Measurements from ENCODE around the gene MYADML2.
"Not testable (repeated sequence)": the region's sequence is repeated elsewhere in the genome, so short reads cannot be mapped to it uniquely, and the experiment has no call there.

The MYADML2 gene, protein sequence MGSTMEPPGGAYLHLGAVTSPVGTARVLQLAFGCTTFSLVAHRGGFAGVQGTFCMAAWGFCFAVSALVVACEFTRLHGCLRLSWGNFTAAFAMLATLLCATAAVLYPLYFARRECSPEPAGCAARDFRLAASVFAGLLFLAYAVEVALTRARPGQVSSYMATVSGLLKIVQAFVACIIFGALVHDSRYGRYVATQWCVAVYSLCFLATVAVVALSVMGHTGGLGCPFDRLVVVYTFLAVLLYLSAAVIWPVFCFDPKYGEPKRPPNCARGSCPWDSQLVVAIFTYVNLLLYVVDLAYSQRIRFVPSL

DNA sequence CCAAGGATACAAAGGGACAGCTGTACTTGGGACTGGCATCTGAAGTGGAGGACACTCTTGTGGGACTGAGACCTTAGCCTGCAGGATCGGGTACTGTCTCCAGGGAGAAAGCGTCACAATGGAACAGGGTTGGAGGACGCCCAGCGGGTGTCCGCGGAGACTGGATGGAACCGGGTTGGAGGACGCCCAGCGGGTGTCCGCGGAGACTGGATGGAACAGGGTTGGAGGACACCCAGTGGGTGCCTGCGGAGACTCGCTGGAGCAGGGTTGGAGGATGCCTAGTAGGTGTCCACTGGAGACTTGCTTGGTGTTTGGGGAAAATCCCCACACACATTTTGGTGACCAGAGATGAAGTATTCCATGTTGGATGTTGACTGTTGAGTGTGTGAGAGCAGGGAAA is at the start of gene MYADML2:
Gene MYADML2 (minus strand): TSS at position 45 of the 400 bp plus-strand sequence. CDS start 5,492 bp downstream, outside the sequence.
- DNase-seq (ENCODE audit: low read depth in 2 of 3, low spot score in 1 of 3) = no peak

DNA sequence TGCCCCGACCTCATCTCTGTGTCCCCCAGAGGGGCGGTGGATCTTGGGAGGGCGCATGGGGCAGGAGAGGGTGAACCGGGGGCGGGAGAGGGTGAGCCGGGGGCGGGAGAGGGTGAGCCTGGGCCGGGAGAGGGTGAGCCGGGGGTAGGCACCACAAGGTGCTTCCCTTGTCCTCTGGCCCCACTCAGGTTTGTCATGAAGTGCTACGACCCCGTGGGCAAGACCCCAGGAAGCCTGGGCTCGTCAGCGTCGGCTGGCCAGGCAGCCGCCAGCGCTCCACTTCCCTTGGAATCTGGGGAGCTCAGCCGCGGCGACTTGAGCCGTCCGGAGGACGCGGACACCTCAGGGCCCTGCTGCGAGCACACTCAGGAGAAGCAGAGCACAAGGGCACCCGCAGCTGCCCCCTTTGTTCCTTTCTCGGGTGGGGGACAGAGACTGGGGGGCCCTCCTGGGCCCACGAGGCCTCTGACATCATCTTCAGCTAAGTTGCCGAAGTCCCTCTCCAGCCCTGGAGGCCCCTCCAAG is 49.3 kb upstream of the MYADML2 start:
- DNase-seq (ENCODE audit: low read depth in 2 of 3, low spot score in 1 of 3) = no peak

DNA sequence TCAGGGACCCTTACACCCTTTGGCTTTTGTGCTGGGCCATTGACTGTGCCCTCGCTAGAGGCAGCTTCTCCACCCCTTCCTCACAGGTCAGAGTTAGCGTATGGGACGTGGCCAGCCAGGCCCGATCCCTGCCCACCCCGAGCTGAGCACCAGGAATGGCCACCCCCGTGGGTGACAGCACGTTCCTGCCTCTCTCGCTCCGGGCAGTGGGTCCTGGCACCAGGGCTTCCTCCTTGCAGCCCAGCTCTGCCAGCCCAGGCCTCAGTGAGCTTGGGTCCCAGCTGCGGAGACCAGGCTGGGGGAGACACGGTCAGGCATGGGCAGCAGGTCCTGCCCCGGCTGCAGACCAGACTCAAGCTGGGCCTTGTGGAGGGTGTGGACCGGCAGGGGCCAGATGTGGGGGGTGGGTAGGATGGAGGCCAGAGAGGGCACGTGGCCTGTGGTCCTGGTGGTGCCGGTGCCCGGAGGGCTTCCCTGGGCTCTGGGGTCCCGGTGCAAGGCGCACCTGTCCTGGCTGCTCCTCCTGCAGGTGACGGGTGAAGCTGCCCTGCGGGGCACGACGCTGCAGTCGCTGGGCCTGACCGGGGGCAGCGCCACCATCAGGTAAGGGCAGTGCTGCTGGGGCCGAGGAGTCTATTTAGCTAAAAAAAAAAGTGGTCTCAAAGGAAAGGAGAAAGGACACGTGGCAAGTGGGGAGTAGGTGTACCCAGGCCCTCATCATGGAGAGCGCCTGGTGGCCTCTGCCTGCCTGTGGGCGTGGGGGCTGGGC is 48.6 kb upstream of the MYADML2 start:
- no peak for DNase-seq (ENCODE audit: low read depth in 2 of 3, low spot score in 1 of 3)

DNA sequence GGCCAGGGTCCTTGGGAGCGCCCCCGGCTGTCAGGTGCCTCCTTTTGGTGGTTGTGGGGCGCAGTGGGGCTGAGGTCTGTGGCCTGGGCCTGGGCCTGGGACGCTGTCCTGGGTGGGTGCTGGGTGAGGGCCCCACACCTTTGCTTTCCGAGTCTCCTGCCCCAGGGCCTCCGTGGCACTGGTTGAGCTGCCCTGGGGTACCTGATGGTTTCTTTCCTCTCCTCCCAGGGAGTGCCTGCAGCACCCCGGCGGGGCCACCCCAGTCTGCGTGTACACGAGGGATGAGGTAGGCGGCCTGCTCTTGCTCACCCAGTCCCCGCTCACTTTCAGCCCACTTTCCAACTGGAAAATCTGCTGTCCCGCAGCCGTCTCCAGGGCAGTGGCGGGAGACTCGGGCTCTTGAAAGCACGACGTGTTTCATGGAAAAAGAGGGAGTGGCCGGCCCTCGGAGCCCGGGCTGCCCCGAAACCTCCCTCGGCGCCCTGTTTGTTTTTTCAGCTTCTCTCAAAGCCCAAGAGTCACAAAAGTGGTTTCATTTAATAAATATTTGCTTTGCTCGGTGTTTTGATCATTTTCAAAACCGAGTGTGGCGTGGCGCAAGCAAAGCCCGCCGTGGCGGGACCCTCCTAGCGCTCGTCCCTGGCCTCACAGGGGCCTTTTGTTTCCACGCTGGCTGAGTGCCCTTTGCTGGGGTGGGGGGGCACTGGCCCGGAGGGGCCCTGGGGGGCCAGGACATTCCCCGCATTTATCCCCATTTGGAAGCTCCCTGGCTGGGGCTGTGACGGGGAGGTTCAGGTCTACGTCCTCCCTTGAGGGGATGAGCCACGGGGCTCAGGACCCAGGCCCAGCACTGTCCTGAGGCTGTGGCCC is 47.8 kb upstream of the MYADML2 start:
- no peak for DNase-seq (ENCODE audit: low read depth in 2 of 3, low spot score in 1 of 3)

DNA sequence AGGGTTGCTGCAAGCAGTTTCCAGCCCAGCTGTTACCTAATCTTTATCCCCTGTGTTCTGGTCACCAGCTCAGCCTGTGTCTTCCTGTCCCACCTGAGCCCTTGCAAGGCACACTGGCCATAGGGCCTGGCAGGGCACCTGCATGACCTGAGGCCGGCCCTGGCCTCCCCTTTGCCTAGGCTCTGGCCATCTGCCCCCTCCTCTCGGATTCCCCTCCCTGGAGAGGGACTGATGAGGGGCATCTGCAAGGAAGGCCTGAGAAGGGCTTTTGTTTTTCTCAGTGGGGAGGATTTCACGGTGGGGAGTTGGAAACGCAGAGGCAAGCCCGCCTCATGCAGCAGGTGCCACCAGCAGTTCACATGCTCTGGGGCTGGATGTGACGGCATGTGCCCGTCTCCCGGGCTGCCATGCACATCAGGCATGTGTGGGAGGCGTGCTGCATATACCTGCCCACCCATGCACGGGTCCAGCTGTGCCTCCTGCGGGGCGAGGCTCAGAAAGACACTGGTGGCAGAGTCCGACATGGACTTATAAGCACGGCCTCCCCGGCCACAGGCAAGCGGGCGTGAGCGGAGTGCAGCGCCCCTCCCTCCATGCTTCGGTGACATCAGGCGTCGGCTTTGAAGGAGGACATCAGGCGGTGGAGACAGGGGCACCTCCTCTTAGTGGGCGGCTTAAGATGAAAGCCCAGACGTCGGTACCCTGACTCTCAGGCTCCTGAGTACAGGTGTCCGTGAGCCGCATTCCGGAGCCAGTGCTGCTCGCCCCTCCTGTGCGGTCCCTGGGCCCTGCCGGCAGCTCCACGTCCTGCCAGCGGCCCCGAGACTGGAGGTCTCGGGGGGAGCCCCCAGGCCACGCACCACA is 46.9 kb upstream of the MYADML2 start:
- DNase-seq (ENCODE audit: low read depth in 2 of 3, low spot score in 1 of 3) = no peak

DNA sequence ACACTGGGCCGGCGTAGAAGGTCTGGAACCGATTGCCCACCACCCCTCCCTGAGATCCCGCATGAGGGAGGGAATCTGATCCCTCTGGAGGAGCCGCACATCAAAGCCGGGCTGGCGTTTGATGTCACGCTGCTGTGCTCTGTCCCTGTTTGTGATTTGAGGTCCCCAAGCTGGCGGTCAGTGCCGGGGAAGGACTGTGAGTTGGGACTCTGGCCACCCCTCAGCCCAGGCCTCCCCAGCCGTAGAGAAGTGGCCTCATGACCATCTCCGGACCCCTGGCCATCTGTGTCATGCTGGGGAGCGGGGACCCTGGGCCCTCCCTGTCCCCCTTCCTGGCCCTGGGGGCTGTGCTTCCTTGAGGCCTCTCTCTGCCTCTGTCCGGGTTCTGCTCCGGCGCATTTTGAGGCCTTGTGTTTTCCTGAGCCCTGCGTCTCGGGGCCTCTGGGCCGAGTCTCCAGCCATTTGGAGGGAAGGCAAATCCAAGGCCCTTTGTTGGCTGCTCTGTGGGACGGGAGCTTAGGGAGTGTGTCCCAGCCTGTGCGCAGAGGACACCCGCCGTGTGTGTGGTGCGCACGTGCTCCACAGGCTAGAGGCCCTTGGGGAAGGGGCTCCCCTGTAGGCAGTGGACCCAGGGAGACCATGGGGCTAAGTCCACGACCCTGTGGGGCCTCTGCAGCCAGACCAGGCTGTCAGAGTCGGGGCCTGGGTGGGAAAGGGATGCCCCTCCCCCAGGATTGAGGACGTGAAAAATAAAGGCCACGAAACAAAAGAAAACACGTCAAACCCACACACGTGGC is 45.5 kb upstream of the MYADML2 start:
- no peak for DNase-seq (ENCODE audit: low read depth in 2 of 3, low spot score in 1 of 3)

DNA sequence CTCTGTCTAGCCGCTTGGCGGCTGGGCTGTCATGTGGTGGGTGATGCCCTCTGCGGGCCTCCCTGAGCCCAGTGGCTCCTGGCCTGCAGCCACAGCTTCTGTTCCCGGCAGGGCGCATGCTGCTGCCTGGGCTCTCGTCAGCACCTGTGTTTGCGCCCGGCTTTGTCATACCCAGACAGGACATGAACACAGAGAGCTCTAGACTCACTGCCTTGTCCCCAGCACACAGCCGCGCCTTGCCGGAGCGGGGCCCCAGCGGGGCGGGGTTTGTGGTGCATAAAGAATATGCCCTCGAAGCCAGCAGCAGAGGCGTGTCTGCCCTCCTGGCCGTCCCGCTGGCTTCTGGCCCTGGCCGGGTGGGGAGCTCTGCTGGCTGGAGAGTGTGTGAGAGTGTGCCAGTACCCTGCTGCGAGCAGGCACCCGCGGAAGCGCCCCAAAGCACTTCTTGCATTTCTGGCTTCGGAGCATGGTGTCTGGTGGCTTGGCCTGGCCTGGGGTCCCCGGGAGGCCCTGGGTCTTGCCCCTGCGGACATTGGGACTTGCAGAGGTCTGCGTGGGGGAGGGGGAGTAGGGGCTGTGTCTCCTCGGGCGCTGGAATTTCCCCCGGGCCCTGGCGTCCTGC is 44.8 kb upstream of the MYADML2 start:
- DNase-seq (ENCODE audit: low read depth in 2 of 3, low spot score in 1 of 3) = no peak

DNA sequence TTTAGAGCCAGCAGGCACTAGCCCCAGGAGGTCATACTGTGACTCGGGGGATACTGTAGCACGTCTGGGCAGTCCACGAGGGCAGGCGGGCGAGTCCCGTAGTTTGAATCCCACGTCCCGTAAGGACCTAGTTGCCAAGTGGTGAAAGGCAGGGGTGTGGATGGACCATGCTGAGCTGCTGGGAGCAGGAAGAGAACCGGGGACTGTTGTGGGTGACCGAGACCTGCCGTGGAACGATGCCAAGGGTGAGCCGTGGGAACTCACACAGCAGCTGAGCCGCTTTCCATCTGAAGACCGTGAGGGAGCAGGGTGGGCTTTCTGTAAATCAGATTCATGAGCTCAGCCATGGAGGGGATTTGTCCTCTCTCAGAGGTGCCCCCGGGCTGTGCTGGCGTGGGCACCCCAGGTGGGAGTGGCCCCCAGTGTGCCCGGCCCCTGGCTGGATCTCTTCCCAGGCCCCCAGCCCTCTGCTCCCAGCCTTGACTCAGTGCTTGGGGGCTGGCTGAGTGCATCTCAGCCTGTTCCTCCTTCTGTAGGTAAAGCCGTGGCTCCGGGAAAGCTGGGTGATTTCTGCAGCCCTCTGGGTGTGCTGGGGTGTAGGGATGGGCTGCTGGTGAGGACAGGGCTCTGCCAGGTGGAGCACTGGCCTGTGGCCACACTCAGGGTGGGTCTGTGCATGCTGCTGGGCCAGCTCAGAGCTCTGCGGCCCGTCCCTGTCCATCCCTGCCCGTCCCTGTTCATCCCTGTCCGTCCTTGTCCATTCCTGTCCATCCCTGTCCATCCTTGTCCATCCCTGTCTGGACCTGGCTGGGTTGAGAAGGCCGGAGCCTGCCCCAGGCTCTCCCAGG is 44.0 kb upstream of the MYADML2 start:
- DNase-seq (ENCODE audit: low read depth in 2 of 3, low spot score in 1 of 3) = no peak

DNA sequence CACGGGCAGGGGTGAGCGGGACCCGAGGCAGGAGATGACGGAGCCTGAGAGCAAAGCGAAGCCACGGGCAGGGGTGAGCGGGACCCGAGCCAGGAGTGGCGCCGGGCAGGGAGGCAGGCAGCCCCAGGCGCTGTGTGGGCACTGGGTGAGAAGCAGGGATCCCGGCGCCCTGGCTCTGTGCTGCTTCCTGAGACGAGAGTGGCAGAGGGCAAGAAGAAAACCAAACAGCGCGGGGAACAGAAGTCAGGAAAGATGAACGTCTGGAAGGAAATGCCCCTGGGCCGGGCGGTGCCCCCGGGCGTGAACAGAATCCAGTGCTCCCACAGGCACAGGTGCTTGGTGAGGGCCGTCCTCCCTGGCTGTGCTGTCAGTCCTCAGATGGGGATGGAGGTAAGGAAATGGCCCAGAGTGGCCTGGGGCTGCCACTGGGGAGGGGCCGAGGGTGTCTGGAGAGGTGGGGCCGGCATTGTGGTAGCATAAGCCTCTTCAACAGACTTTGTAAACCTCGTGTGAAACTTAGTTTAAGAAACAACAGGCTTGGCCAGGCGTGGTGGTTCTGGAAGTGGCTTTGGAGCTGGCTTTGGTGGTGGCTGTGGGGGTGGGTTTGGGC is 40.2 kb upstream of the MYADML2 start:
- no peak for DNase-seq (ENCODE audit: low read depth in 2 of 3, low spot score in 1 of 3)

DNA sequence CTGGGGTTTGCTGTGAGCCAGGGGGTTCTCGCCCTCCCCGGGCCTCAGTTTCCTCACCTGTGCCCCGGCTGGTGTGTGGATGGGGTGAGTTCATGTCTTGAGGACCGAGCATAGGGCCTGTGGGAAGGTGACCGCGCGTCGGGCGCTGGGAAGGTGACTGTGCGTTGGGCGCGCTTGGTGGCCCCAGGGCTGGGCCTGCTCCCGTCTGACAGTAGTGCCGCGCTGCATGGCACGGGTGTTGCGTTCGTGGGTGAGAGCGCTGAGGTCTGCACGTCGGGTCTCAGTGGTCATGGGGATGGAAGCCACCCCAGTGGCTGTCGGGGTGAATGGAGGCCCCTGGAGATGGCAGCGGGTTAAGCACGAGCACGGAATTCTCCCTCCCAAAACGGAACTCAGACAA is 39.6 kb upstream of the MYADML2 start:
- DNase-seq (ENCODE audit: low read depth in 2 of 3, low spot score in 1 of 3) = no peak

DNA sequence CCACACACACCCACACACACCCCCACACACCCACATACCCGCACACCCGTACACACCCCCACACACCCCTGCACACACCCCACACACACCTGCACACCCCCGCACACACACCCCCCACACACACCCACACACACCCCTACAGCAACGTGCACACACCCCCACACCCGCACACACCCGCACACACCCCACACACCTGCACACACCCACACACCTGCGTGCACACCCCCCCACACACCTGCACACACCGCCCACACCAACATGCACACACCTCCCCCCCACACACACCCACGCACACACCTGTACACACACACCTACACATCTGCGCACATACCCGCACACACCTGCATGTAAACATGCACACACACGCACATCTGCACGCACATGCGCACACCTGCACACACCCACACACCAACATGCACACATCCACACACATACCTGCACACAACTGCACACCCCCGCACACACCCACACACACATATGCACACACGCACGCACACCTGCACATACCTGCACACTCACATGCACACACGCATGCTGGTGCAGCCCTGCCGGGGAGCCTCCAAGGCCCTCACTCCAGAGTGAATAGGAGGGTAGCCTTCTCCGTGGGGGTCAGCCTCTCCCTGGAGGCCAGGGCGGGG is 37.9 kb upstream of the MYADML2 start:
- DNase-seq (ENCODE audit: low read depth in 2 of 3, low spot score in 1 of 3) = no peak

DNA sequence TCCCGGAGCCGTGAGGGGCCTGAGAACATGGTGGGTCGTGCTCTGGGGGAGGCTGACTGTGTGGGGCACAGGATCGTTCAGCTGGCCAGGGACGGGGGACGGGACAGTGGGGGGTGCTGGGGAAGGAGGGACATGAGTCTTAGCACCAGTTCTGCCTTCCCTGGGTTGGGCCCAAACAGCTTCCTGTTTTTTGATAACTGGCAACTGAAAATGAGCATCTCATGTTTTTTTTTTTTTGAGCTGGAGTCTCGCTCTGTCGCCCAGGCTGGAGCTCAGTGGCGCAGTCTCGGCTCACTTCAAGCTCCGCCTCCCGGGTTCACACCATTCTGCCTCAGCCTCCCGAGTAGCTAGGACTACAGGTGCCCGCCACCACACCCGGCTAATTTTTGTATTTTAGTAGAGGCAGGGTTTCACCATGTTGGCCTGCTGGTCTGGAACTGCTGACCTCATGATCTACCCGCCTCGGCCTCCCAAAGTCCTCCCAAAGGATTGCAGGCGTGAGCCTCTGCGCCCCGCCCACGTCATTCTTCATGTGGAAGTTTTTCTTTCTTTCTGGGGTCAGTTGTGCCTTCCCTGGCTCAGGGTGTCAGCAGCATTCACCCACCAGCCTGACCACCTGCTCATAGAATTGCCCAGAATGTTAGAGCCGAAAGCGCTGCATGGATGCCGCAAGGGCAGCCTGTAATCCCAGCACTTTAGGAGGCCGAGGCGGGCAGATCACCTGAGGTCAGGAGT is 36.8 kb upstream of the MYADML2 start:
- DNase-seq (ENCODE audit: low read depth in 2 of 3, low spot score in 1 of 3) = no peak

DNA sequence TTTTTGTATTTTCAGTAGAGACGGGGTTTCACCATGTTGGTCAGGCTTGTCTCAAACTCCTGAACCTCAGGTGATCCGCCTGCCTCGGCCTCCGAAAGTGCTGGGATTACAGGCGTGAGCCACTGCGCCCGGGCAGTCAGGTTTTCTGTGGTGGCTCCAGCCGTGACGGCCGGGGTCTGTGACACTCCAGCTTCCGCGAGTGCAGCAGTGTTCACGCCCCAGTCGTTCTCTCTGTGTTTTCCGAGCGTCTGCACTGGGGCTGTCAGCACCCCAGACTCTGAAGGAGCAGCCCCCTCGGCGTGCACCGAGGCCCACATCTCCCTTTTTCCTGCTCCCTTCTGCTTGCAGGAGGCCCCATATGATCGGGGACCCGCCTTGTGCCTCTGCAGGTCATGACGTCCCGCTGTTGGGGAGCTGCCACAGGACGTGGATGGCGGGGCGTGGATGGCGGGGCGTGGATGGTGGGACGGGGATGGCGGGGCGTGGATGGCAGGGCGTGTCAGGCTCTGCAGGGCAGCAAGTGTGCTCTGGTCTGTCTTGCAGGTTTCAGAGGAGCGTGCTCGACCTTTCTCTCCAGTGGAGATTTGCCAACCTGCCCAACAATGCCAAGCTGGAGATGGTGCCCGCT is 36.1 kb upstream of the MYADML2 start:
- no peak for DNase-seq (ENCODE audit: low read depth in 2 of 3, low spot score in 1 of 3)

DNA sequence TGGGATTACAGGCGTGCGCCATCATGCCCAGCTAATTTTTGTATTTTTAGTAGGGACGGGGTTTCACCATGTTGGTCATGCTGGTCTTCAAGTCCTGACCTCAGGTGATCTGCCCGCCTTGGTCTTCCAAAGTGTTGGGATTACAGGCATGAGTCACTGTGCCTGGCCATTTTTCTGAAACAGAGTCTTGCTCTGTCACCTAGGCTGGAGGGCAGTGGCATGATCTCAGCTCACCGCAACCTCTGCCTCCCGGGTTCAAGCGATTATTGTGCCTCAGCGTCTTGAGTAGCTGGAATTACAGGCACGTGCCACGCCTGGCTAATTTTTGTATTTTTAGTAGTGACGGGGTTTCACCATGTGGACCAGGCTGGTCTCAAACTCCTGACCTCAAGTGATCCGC is 34.5 kb upstream of the MYADML2 start:
- DNase-seq (ENCODE audit: low read depth in 2 of 3, low spot score in 1 of 3) = not testable (repeated sequence)

DNA sequence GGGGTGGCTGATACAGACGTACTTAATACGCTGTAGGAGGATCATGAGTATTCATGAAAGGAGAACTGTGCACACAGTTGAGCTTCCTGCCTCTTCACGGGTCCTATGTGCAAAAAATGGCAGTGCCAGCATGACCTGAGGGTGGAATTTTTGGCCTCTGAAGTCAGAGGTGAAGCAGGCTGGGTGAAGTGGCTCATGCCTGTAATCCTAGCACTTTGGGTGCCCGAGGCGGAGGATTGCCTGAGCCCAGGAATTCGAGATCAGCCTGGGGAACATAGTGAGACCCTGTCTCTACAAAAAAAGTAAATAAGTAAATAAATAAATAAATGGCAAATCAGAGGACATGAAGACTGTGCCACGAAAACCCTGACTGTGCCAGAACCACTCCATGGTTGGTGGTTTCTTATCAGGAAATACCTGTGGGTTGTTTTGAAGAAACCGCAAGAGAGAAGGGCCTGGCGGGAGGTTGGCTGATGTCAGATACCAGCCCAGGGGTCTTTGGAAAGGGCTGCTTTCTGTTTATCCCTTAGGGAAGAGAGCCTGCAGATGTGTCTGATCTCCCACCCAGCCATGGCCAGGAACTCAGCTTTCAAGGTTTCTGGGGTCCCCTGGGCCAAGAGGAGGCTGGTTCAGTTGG is 33.8 kb upstream of the MYADML2 start:
- DNase-seq (ENCODE audit: low read depth in 2 of 3, low spot score in 1 of 3) = no peak

DNA sequence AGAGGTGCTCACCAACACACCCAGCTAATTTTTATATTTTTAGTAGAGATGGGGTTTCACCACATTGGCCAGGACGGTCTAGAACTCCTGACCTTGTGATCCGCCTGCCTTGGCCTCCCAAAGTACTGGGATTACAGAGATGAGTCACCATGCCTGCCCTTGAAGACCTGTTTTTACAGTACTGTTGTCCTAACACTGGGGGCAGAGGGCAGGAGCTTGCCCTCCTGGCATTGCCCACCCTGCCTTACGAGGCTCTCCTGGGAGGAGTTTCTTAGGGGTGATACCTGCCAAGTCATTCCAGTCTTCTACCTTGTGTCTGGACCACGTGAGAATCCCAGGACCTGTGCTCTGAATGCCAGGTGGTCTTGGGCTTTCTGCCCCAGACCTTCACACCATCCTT is 33.1 kb upstream of the MYADML2 start:
- DNase-seq (ENCODE audit: low read depth in 2 of 3, low spot score in 1 of 3) = no peak

All from stimulated activated CD4-positive, alpha-beta T cell treated with anti-CD3 and anti-CD28 coated beads, Interleukin-12 subunit alpha, Interleukin-12 subunit beta, amount 100 ng/mL, for 48 hours (primary cell).